Gastrocnemius medialis (tissue), 4 donors: ENCODE measurements around the gene LTBP1.

Experiments
- POLR2A ChIP-seq, 2 donors: fragments of 450-650 bp; IDR thresholded peaks; one replicate each; pipeline ENCODE4 v1.6.1; 2017; ENCODE audit warnings: antibody characterized with exemption in 2 of 2, mild to moderate bottlenecking in 2 of 2, moderate library complexity in 2 of 2
- TF ChIP-seq, protein P1 (sequence below), 5 experiments: fragments of 450-650 bp in 3 of 5; fragments of 200-600 bp in 2 of 5; sonication (generic) in 2 of 5; IDR thresholded peaks in 4 of 5; conservative IDR thresholded peaks in 1 of 5; 1 replicate in 4 of 5; 2 replicates in 1 of 5; pipeline ENCODE4 v1.5.1; 2016 to 2019; ENCODE audit warnings: antibody characterized with exemption in 5 of 5, mild to moderate bottlenecking in 3 of 5, moderate library complexity in 3 of 5

- TF ChIP-seq, protein P1, sequence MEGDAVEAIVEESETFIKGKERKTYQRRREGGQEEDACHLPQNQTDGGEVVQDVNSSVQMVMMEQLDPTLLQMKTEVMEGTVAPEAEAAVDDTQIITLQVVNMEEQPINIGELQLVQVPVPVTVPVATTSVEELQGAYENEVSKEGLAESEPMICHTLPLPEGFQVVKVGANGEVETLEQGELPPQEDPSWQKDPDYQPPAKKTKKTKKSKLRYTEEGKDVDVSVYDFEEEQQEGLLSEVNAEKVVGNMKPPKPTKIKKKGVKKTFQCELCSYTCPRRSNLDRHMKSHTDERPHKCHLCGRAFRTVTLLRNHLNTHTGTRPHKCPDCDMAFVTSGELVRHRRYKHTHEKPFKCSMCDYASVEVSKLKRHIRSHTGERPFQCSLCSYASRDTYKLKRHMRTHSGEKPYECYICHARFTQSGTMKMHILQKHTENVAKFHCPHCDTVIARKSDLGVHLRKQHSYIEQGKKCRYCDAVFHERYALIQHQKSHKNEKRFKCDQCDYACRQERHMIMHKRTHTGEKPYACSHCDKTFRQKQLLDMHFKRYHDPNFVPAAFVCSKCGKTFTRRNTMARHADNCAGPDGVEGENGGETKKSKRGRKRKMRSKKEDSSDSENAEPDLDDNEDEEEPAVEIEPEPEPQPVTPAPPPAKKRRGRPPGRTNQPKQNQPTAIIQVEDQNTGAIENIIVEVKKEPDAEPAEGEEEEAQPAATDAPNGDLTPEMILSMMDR (IDR thresholded peaks at IDR 0.05 in 4 of 5, conservative IDR thresholded peaks at IDR 0.05 in 1 of 5): no peak
- no peak for TF ChIP-seq POLR2A (IDR thresholded peaks at IDR 0.05)
Measured at GRCh38 chr2:32910883-32911598, 35.7 kb upstream of the LTBP1 start.
